CD4-positive, alpha-beta T cell treated with Interleukin-10 for 1 hour (primary cell): ENCODE measurements around the gene C19orf12.
"Not testable (repeated sequence)": the region's sequence is repeated elsewhere in the genome, so short reads cannot be mapped to it uniquely, and the experiment has no call there.

ENCODE experiments used
- DNase-seq: peaks from one replicate; pipeline ENCODE4 v3.0.0-alpha.2; 2020

The C19orf12 gene

DNA sequence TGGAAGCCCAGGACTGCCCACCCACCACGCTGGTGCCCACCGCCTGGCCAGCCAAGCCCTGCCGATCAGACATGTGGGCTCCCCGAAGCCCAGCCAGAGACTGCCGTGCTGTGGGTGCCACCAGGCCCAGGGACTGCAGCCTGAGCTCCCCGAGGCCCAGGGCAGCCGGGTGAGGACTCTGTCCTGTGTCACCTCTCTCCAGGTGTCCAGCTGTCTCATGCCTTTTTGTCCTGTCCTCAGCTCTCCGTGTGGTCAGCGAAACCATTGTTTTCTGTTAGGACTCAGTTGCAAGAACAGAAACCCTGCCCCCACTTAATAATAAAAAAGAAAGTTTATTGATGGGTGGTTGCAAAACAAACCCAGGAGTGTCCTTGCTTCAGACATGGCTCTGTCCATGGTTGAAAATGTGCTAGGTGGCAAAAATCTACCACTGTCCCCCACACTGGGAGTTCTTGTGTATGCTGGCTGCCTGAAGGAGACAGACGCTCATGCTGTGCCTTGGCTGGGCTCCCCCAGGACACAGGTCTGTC lies 39.9 kb downstream of the C19orf12 start:
- no peak for DNase-seq

DNA sequence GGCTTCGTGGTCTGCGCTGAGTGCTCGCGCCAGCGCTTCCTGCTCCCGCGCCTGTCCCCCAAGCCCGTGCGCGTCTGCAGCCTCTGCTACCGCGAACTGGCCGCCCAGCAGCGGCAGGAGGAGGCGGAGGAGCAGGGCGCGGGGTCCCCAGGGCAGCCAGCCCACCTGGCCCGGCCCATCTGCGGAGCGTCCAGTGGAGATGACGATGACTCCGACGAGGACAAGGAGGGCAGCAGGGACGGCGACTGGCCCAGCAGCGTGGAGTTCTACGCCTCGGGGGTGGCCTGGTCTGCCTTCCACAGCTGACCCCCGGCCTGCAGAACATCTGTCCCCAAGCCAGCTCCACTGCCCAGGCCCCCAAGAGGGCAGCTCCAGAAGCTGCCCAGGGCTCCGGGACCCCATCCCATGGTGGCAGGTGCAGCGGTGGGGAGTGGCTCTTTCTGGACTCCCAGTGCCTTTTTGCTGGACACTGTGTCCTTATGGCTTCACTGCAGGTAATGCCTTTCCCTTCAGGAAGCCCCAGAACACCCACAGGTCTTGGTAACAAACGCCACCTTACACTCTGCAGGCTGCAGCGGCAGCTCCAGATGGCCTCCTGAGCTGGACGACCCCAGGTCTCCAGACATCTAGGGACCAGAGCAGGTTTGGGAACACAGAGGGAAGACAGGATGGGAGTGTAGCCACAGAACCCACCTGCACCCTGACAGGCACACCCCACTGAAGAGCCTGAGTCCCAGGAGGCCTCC lies 40.5 kb downstream of the C19orf12 start:
- DNase-seq = no peak

DNA sequence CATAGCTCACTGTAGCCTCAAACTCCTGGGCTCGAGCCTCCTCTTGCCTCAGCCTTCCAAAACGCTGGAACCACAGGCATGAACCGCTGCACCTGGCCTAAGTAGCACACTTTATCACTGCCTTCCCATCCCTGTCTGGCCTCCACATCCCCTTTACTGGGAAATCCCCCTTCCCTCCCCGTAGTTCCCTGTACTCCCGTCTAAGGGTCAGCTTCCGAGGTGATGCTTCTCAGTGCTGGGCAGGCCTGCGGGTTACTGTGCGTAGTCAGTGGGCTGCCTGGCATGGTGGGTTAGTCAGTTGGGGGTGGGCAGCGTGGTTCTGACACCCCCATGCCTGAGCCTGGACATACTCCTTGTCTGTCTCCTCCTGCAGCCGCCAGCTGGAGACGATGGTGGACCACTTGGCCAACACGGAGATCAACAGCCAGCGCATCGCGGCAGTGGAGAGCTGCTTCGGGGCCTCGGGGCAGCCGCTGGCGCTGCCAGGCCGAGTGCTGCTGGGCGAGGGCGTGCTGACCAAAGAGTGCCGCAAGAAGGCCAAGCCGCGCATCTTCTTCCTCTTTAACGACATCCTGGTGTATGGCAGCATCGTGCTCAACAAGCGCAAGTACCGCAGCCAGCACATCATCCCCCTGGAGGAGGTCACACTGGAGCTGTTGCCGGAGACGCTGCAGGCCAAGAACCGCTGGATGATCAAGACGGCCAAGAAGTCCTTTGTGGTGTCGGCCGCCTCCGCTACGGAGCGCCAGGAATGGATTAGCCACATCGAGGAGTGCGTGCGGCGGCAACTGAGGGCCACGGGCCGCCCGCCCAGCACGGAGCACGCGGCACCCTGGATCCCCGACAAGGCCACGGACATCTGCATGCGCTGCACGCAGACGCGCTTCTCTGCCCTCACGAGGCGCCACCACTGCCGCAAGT lies 41.4 kb downstream of the C19orf12 start:
- DNase-seq = no peak

DNA sequence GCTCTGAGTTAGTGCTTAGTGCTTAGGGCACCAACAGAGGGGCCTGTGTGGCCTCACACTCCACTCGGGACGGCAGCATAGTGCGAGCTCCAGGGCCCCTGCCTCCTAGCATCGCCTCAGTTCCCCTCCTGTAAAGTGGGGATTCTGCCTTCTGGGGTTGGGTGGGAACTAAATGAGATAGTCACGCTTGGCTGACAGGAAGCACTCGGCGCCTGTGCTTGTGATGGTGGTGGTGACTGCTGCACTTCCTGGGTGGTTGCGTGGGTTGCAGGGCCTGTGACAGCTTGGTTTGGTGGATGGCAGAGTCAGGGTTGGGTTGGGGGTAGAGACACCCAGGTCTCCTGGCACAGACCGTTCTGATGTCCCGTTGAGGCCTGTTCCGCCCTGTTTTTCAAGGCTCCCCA lies 42.1 kb downstream of the C19orf12 start:
- peak; percentile 88 for DNase-seq

DNA sequence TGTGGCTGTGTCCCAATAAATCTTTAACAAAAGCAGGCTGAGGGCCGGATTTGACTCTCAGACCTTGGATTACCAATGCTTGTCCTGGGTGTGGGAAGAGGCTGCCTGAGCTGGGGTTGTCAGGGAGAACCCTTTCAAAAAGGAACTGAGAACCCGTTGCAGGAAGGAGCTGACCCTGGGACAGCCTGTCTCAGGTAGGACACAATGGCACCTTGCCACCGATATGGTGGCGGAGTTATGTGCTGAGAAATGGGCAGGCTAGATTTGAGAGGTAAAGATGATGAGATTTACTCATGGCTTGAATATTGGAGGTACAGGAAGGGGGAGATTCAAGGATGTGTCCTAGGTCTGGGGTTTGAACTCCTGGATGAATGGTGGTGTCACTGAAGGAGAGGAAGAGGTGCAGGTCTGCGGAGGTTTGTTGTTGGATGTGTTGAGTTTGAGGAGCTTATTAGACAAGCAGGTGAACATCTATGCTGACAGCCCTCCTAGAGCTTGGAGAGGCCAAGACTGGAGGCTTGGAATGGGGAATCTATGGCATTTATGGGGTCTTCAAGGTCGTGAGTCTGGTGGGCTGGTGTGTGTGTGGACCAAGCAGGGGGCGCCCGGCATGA lies 42.6 kb downstream of the C19orf12 start:
- no peak for DNase-seq

DNA sequence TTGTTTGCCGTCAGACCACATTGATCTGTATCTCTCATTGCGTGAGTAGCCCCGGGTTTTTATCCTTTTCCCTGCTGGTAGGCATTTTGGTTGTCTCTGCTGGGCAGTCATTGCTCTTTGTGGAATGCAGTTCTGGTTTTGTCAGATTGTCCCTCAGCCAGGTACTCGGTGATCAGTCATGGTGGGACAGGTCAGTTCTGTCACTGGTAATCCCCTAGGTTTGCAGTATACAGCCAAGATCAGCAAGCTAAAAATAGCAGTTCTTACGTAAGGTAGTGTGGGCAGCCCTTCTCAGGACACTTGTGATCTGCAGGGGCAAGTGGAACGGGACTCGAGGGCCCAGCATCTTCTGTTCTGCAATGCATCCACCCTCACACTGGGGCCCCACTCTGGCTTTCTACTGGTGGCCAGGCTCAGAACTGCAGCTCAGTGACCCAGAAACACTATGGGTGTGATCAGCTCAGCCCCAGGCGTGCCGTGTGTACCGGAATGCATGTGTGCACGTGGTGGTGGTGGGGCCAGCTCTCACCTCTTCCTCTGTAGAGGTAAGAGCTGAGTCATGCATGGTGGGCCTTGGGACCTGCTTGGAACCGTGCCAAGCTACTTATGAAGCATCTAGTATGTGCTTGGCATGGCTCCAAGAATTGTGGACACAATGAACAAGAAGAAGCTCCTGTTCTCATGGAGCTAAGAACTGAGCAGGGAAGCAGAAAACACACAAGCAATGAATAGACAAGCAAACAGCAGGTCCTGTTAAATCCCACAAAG lies 43.5 kb downstream of the C19orf12 start:
- DNase-seq = peak; percentile 90

DNA sequence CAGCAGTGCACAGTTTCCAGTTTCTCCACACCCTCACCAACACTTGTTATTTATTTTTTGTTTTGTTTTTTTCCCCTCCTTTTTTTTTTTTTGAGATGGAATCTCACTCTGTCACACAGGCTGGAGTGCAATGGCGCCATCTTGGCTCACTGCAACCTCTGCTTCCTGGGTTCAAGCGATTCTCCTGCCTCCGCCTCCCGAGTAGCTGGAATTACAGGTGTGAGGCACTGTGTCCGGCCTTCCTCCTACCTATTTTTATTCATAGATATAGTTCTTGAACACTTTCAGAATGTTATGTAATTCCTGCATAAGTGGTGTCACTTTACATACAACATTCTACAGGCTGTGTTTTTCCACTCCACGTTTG lies 44.1 kb downstream of the C19orf12 start:
- DNase-seq = not testable (repeated sequence)

DNA sequence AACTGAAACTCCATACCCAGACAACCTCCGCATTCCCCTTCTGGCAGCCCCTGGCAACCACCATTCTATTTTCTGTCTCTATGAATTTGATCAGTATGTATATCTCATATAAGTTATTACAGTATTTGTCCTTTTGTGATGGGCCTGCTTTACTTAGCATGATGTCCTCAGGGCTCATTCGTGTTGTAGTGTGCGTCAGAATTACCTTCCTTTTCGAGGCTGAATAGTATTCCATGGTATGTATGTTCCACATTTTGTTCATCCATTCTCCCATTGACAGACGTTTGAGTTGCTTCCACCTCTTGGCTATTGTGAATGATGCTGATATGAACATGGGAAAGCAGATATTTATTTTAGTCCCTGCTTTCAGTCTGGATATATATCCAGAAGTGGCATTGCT lies 44.8 kb downstream of the C19orf12 start:
- DNase-seq = no peak

DNA sequence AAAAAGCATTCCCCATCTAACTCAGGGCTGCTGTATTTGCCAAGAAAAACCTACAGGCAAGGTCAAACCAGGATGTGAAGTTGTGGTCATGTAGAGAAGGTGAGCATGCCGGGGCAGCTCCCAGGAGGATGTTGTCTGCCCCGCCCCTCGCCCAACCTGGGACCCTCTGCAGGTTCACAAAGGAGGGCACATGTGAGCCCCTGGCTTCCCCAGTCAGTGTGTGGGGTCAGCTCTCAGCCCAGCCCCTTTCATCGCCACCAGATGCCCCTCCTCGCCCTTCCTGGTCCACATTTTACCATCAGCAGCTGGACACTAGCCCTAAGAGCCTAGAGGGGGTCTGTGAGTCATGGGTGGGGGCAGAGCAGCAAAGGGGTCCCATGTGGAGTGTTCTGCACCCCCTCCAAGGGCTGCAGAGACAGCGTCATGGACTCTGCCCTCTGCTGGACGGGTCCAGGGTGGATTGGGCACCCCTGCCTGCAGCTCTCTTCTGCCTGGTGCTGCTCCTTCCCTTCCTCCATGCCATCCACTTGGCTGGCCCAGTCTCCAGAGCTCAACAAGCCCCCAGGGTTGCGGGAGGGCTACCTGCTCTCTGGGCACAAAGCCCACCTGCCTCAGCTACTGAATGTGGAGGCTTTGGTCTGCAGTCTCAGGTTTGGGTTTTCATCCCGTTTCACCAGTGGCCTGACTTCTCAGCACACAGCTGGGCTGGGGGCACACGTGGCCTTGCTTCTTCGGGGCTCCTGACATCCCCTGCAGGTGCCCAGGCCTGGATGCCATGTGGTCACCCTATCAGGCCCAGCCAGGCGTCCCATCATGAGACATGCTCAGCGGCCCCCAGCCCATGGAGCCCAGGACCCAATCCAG lies 46.1 kb downstream of the C19orf12 start:
- DNase-seq = no peak

DNA sequence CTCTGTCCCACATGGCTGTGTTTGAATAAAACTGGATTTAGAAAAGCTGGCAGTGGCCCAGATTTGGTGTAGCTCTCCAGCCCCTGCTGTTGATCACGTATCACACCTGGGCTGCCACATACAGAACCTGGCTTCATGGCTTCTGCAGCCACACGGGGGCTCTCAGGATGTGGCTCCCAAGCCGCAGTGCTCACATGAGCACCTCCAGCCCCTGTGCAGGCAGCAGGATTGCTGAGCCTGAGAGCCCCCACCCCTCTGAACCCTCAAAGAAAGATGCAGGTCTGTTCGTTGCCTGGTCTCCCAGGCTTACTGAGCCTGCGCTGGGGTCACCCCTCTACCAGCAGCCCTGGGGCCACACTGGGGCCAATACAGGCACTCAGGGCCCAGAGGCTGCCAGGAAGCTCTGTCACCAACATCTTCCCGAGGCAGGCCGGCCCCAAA lies 47.1 kb downstream of the C19orf12 start:
- DNase-seq = peak; percentile 72

DNA sequence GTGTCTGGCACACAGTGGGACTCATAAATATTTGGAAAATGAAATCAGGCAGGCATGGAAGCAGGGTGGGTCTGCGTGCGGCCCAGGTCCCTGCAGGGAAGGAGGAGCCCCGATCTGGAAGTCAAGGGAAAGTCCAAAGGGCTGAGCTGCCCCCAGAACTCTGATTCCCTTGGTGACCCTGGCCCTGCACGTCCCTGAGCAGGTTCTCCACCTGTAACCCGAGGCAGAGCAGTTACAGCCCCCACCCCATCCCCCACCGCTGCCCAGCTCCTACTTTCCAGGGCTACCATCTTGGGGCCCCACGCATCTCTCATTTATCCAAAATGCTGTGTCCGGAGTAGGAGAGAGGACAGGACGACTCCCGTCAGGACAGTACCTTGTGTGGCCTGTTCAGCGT lies 47.7 kb downstream of the C19orf12 start:
- no peak for DNase-seq

DNA sequence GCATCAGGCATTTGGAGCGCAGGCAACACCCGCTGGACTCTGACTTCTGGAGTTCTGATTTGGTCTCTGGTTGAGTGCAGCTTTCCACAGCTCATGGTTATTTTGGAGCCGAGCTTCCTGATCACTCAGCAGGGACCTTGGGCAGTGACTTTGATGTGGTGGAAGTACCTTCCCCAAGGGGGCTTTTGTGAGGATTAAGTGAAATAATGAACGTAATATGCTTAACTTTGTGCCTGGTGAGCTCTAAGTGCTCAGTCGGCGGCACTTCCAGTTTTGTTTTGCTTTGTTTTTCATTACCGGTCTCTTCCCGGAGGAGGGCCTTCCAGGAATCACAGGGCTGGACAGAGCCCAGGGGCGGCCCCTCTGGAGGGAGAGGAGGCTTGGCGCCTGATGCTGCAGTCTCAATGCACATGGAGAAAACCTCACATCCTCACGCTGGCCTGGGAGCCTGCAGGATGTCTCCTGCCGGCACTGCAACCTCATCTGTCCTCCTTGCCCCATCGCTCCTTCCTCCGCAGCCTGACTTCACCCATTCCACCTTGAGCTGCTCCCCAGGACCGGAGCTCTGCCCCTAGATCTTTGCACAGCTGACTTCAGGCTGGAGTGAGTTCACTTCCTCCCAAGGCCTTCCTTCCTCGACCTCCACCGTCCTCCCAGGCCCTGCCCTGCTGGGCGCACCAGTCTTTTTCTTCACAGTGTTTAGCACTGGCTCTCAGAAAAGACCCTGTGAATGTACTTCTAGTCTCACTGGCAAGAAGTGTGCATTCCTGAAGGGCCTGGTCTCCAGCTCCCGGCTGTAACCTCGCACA lies 48.3 kb downstream of the C19orf12 start:
- DNase-seq = no peak

DNA sequence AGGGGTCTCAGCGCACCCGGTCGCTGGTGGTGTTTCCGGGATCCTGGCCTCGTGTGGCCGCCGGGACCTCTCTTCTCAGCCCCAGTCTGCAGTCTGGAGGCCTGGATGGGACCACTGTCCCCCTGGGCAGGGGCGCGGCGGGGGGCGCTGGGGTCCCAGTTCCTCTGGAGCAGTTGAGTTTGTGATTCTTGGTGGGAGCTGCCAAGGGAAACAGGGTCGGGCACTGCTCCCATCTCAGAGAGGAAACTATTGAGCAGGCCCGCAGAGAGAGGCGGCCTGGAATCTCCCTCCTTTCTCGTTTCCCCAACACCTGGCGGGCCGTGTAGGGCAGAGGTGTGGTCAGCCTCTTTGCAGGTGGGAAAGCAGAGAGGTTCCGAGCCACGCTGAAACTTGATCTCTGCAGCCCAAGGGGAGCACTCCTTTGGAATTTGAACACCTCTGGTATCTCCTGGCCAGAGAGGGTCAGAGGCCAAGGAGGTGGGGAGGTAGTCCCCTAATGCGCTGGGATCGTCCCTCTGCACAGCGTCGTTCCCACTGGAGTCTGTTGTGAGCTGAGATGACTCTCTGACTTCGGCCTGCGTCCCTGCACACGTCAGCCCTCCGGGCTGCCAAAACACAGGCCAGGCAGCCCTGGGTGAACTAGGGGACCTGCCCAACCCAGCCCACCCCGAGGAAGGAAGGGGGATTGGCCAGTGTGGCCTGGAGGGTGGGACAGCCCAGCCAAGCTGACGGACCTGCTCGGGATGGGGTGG lies 49.1 kb downstream of the C19orf12 start:
- no peak for DNase-seq

DNA sequence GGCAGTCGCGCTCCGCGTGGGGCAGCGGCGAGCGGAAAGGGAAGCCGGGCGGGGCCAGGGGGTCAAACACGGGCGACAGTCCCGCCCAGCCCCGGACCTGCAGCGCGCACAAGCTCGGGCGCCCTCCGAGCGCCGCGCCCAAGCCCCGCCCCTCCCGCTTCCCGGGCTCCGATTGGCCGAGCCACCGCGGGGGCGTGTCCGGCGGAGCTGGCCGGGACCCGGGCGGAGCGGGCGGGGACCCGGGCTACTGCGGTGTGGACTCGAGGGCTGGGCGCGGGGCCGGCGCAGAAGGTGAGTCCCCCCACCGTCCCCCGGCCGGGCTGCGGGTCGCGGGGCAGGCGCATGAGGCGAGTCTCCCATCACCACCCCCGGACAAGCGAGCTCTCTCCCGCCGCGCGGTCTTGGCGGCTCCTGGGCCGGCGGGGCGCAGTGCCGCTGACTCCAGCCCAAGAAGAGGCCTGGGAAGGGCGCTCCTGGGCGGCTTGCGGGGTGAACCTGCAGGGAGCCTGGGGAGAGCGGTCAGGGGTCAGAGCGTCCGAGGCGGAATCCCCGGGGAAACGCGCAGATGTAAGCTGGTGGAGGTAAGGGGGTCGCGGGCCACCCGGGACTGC lies 49.7 kb downstream of the C19orf12 start, which contains the start of gene PLEKHF1:
Gene PLEKHF1 (plus strand): TSS at position 247 of the 611 bp plus-strand sequence. CDS start 8,379 bp downstream, outside the sequence.
- peak; percentile 86 for DNase-seq

DNA sequence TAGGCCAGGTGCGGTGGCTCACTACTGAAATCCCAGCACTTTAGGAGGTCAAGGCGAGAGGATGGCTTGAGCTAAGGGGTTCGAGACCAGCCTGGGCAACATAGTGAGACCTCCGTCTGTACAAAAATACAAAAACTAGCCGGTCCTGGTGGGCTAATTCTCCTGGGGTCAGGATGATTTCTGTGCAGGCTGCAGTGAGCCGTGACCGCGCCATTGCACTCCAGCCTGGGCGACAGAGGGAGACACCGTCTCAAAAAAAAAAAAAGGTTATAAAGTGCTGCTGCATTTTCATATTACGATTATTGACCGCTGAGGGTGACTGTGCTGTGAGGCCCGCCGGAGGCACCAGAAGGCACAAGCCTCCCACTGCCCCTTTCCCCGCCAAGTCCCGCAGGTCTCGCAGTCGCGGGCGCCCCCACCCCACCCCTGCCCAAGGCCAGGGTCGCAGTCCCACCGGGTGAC lies 50.3 kb downstream of the C19orf12 start:
- no peak for DNase-seq

DNA sequence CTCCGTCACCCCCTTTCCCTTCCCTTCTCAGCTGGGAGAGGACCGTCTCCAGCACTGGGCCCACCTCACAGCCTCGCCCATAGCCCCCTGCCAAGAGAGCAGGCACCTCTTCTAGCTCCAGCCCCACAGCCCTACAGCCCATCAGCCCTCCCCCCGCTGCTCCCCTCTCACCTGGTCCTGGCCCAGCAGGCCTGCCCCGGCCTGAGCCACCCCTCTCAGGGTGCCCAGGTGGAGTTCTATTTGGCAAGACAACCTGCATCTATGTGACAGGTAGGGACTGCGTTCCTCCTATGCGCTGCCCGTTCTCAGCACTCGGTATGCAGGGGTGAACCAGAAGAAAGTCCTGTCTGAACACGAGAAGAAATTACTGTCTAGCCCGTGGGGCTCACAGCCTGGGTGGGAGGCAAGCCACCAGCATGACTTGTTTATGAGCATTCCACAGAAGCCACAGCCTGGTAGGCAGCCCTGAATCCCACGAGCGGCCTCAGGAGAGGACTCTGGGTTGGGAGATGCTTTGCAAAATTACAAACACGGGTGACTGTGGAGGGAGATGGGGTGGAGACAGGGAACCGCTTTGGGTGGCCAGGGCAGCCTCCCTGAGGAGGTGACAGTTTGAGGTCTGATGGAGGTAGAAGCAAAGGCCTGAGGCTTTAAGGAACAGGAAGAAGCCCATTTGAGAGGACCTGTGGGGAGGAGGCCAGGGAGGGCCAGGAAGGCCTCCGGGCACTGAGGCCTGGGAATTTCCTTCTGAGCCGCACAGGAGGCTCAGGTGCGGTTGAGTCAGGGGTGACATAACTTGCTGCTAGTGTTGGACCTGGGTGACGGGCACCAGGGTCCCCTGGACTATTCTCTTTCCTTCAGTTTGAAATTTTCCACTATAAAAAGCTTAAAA lies 51.0 kb downstream of the C19orf12 start:
- DNase-seq = no peak

DNA sequence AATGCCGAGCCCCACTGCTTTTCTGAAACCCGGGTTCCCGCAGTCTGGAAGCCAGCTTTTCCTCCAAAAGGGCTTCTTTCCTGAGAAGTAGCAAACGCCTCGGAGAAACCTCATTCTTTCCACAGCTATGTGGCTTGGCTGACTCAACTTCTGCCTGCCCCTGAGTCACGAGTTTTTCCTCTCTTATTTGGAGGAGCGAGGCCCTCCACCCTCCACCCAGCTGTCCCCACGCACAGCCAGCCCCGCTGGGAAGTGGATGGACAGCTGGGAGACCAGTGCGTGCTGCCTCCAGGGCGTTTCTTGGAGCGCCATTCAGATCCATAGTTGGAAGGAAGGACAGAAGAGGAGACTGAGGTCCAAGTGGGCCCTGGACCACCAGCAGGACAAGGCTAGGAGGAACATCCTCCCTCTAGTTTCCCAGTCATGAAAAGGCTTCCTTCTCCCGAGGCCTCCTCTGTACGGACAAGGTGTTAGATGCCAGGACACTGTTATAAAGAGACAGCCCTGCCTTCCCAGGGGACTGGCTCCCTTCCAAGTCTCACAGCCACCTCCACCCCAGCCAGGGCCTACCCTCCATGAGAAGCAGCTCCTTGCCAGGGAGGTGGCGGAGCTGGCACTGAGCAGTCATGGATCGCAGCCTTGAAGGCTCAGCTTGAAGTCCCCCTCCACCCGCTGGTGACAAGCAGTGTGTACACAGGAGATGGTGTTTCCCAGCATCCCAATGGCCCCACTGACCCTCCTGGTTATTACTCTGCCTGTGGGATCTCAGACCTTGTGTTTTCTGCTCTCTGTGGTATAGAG lies 52.3 kb downstream of the C19orf12 start:
- DNase-seq = no peak
